GM12878 (cell line): ENCODE data around the gene DNMT3L. TPM values are rescaled to one million over a fixed set of nuclear protein-coding genes. Genes with fewer than 3 reads are reported as not detected.

Experiments used
- CBFB ChIP-seq: IDR thresholded peaks from 2 replicates; pipeline ENCODE4 v1.6.1; 2016; ENCODE audit warnings: antibody characterized with exemption, low read depth
- CREB1 ChIP-seq: IDR thresholded peaks from 2 replicates; pipeline ENCODE4 v1.6.1; 2012; ENCODE audit warnings: low read depth, mild to moderate bottlenecking, inconsistent platforms
- E2F8 ChIP-seq: fragments of 450-650 bp; IDR thresholded peaks from 2 replicates; pipeline ENCODE4 v1.6.1; 2018; ENCODE audit warnings: mild to moderate bottlenecking, low read depth, moderate library complexity; ENCODE audit not compliant: partially characterized antibody
- EGR1 ChIP-seq, 2 experiments: IDR thresholded peaks; 1 replicate in 1 of 2; 2 replicates in 1 of 2; pipeline ENCODE4 v1.6.1; 2011 to 2012; ENCODE audit warnings: low read depth in 2 of 2, low read length in 2 of 2, borderline replicate concordance in 1 of 2, mild to moderate bottlenecking in 1 of 2, moderate library complexity in 1 of 2
- HDGF ChIP-seq: fragments of 450-650 bp; IDR thresholded peaks from 2 replicates; pipeline ENCODE4 v1.6.1; 2016; ENCODE audit warnings: antibody characterized with exemption
- MTA3 ChIP-seq: IDR thresholded peaks from 2 replicates; pipeline ENCODE4 v1.6.1; 2012; ENCODE audit warnings: low read length, inconsistent platforms, borderline replicate concordance
- NR2C2 ChIP-seq: IDR thresholded peaks from 2 replicates; pipeline ENCODE4 v1.6.1; 2011; ENCODE audit warnings: borderline replicate concordance, low read depth; ENCODE audit not compliant: control insufficient read depth, insufficient read length
- SIN3A ChIP-seq: IDR thresholded peaks from 2 replicates; pipeline ENCODE4 v1.6.1; 2012; ENCODE audit warnings: low read depth, low read length, improper control_type of control experiment
- SIX5 ChIP-seq: IDR thresholded peaks from 2 replicates; pipeline ENCODE4 v1.6.1; 2011; ENCODE audit warnings: mild to moderate bottlenecking, low read depth, low read length, moderate library complexity; ENCODE audit not compliant: severe bottlenecking
- SP1 ChIP-seq: IDR thresholded peaks from one replicate; pipeline ENCODE4 v1.6.1; 2011; ENCODE audit warnings: low read depth, low read length
- ZNF207 ChIP-seq: fragments of 450-650 bp; IDR thresholded peaks from 2 replicates; pipeline ENCODE4 v1.6.1; 2014; ENCODE audit warnings: antibody characterized with exemption, mild to moderate bottlenecking, borderline replicate concordance
- ZNF384 ChIP-seq: IDR thresholded peaks from 2 replicates; pipeline ENCODE4 v1.6.1; 2012; ENCODE audit warnings: low read depth, mild to moderate bottlenecking, low read length, improper control_type of control experiment, borderline replicate concordance
- ZNF687 ChIP-seq: fragments of 450-650 bp; IDR thresholded peaks from 2 replicates; pipeline ENCODE4 v1.6.1; 2017; ENCODE audit warnings: mild to moderate bottlenecking, moderate library complexity
- polyA plus RNA-seq, 11 experiments: library from polyadenylated mRNA; depleted of rRNA in 4 of 11; unstranded in 6 of 11; stranded (reverse) in 5 of 11; fragments of >200 nt; fragmentation: Nextera tagmentation in 4 of 11; fragmentation: Illumina TruSeq in 1 of 11; extraction: Ambion mirVana in 4 of 11; extraction: Trizol in 1 of 11; gene quantifications; 1 replicate in 1 of 11; 2 replicates in 10 of 11; pipeline versions ENCODE4 v1.2.1 to v1.2.3, GENCODE V29; 2011 to 2016; ENCODE audit warnings: inconsistent platforms in 2 of 11, missing spikeins in 2 of 11, low read depth in 1 of 11
- total RNA-seq, 4 experiments: library from RNA; depleted of rRNA in 3 of 4; stranded (reverse); fragments of >200 nt in 3 of 4; fragmentation: Illumina TruSeq in 1 of 4; extraction: Trizol in 1 of 4; gene quantifications; 2 replicates each; pipeline versions ENCODE4 v1.2.1 to v1.2.3, GENCODE V29; 2013 to 2021
- TF ChIP-seq, protein P1 (sequence below): IDR thresholded peaks from 2 replicates; pipeline ENCODE4 v1.6.1; 2011; ENCODE audit warnings: low read depth, low read length, improper control_type of control experiment, borderline replicate concordance
- TF ChIP-seq, protein P2 (sequence below): IDR thresholded peaks from 2 replicates; pipeline ENCODE4 v1.6.1; 2012; ENCODE audit warnings: improper control_type of control experiment, low read depth, low read length; ENCODE audit not compliant: insufficient replicate concordance

Gene DNMT3L
- total and polyA plus RNA-seq, 10 of the 15 experiments (the other 5 are each of a cell fraction or from before 2014, with no cell fraction given) = not detected

- TF ChIP-seq ZNF687 = peak; percentile 78
- TF ChIP-seq HDGF = 0 out of 2 replicates have a peak, but pooled peaks have one; percentile 79
- no peak for TF ChIP-seq CREB1
- peak; percentile 70 for TF ChIP-seq SP1
- TF ChIP-seq CBFB = 0 out of 2 replicates have a peak, but pooled peaks have one; percentile 46
- TF ChIP-seq ZNF207 = peak; percentile 86
- TF ChIP-seq SIN3A = peak; percentile 49; the same call in 1 of the 2 replicates
- no peak for TF ChIP-seq SIX5
- no peak for TF ChIP-seq EGR1 (IDR thresholded peaks at IDR 0.05; ENCODE audit: borderline replicate concordance in 1 of 2, low read depth in 2 of 2, low read length in 2 of 2)
- no peak for TF ChIP-seq ZNF384
- TF ChIP-seq, protein P1, sequence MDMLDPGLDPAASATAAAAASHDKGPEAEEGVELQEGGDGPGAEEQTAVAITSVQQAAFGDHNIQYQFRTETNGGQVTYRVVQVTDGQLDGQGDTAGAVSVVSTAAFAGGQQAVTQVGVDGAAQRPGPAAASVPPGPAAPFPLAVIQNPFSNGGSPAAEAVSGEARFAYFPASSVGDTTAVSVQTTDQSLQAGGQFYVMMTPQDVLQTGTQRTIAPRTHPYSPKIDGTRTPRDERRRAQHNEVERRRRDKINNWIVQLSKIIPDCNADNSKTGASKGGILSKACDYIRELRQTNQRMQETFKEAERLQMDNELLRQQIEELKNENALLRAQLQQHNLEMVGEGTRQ = no peak
- TF ChIP-seq NR2C2 = no peak
- no peak for TF ChIP-seq MTA3
- TF ChIP-seq E2F8 = no peak
- TF ChIP-seq, protein P2, sequence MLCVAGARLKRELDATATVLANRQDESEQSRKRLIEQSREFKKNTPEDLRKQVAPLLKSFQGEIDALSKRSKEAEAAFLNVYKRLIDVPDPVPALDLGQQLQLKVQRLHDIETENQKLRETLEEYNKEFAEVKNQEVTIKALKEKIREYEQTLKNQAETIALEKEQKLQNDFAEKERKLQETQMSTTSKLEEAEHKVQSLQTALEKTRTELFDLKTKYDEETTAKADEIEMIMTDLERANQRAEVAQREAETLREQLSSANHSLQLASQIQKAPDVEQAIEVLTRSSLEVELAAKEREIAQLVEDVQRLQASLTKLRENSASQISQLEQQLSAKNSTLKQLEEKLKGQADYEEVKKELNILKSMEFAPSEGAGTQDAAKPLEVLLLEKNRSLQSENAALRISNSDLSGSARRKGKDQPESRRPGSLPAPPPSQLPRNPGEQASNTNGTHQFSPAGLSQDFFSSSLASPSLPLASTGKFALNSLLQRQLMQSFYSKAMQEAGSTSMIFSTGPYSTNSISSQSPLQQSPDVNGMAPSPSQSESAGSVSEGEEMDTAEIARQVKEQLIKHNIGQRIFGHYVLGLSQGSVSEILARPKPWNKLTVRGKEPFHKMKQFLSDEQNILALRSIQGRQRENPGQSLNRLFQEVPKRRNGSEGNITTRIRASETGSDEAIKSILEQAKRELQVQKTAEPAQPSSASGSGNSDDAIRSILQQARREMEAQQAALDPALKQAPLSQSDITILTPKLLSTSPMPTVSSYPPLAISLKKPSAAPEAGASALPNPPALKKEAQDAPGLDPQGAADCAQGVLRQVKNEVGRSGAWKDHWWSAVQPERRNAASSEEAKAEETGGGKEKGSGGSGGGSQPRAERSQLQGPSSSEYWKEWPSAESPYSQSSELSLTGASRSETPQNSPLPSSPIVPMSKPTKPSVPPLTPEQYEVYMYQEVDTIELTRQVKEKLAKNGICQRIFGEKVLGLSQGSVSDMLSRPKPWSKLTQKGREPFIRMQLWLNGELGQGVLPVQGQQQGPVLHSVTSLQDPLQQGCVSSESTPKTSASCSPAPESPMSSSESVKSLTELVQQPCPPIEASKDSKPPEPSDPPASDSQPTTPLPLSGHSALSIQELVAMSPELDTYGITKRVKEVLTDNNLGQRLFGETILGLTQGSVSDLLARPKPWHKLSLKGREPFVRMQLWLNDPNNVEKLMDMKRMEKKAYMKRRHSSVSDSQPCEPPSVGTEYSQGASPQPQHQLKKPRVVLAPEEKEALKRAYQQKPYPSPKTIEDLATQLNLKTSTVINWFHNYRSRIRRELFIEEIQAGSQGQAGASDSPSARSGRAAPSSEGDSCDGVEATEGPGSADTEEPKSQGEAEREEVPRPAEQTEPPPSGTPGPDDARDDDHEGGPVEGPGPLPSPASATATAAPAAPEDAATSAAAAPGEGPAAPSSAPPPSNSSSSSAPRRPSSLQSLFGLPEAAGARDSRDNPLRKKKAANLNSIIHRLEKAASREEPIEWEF = peak; percentile 34
Observed at GRCh38 chr21:44299458-44300261, 38.0 kb upstream of the DNMT3L start, which contains the start of gene PFKL (continued).
